ENCODE data around the gene ARMH4.

The ARMH4 gene

DNA sequence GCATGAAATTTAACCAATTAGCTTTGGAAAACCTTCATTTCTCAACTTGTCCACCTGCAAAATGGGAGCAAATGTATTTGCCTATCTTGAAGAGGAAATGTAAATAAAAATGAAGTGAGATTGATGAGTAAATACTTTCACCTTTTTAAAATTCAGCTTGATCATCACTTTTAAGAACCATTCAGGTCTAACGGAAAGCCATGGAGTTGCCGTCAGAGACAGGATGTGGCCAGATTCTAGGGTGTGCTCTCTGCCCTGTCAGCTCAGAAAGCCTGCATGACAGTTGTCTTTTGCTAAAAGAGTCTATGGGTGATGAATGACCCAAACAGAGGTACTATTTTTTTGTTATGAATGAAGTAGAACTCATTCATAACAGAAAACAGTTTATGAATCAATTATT lies 181.8 kb downstream of the ARMH4 start:
- DNase-seq (ENCODE audit: low read depth in 3 of 3, low spot score in 1 of 3), result no peak

DNA sequence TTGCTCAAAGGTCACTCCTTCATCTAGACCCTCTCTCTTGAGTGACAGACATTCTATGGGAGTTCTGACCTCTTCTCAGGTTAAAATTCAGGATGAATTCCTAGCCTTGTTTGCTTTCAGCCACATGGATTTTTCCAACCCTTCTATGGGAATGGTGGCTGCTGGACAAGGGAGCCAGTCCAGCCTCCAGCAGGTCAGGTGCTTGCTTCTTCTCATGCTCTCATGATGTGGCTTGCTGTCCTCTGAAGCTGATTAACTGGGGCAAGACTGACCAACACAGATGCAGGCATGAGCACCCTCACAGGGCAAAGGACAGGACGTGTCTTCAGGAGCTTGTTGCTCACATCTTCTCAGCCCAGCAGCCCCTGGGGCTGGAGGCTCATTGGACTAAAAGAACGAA lies 188.9 kb downstream of the ARMH4 start:
- DNase-seq (ENCODE audit: low read depth in 3 of 3, low spot score in 1 of 3), result no peak

DNA sequence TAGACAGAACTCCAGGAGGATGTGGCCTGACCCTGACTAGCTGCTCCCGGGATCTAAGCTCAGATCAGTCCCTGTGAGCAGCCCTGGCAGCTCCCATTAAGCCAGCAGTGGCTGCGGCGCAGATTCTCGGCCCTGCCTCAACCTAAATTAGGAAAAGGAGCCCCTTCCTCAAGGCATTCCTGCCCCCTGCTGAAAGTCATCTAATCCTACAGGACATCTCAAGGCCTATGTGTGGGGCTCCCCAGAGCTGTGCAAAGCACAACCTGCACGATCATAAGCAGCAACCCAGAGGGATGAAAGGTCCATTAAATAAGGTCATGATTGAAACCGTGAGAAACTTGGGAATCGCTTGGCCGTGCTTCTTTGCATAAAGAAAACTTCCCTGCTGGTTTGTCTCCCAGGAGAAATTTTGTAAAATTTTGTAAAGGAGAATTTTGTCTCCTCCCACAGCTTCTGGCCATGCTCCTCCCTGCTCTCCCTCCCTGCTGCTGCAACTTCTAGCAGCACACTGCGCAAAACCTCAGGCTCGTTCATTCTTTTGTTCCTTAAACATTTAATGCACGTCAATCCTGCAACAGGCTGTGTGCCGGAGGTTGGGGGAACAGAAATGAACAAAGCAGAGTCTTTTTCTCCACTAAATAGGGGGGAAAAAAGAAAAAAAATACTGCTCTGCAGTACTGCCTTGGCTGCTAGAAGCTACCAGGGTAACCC lies 189.5 kb downstream of the ARMH4 start:
- no peak for DNase-seq (ENCODE audit: low read depth in 3 of 3, low spot score in 1 of 3)

DNA sequence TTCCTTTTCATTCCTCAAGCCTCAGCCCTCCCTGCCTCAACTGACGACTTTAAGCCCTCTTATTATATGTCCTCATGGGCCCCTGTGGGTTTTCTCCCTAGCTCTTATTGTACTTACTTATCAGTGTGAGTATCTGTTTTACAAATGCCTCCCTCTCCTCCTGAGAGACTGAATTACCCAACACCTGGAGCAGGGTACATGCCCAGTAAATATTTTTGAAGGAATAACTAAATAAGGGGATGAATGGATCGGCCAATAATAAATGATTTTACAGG lies 190.3 kb downstream of the ARMH4 start:
- DNase-seq (ENCODE audit: low read depth in 3 of 3, low spot score in 1 of 3), result no peak

DNA sequence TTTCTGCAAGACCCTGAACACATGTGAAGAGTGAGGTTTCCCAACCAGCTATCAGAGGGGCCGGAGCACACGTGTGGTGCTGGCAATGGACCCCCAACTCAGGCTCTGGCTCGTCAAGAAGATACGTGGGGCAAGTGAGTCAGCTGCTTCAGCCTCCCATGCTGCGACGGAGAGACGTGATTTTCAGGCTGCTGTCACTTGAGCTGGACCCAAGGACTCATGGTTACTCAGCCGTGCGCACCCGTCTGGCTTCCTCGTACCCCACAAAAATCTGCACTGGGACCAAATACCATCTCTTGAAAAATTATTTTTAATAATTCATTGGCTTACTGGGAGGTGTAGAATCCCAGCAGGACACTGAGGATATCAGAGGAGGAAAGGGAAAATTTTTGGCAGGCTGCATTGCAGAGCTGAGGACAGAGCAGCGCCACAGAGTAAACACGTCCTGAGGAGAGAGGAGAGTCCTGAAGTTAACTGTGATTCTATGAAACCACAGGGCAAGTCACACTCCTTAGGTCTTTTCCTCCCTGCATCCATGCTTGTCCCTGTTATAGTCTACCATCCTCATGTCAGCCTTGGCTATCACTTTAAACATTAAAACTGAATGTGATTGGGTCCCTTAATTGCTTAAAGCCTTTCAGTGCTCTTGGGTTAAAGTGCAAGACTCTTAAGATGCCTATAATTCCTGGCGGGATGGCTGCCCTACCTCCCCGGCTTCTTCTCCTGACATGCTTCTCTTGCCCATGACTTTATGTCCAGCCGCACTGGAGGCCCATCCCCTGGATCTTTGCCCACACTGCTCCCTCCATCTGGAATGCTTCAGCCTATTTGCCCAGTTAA lies 190.8 kb downstream of the ARMH4 start:
- DNase-seq (ENCODE audit: low read depth in 3 of 3, low spot score in 1 of 3), result no peak

- no peak for DNase-seq (ENCODE audit: low read depth in 3 of 3, low spot score in 1 of 3)
Observed at GRCh38 chr14:57957441-57957840, 194.6 kb downstream of the ARMH4 start.

Data from stimulated activated CD4-positive, alpha-beta T cell treated with anti-CD3 and anti-CD28 coated beads, TNF-alpha, amount 100 ng/mL, for 1 hour (primary cell).